Measurements from ENCODE around the gene RAI14.

RAI14 gene

DNA sequence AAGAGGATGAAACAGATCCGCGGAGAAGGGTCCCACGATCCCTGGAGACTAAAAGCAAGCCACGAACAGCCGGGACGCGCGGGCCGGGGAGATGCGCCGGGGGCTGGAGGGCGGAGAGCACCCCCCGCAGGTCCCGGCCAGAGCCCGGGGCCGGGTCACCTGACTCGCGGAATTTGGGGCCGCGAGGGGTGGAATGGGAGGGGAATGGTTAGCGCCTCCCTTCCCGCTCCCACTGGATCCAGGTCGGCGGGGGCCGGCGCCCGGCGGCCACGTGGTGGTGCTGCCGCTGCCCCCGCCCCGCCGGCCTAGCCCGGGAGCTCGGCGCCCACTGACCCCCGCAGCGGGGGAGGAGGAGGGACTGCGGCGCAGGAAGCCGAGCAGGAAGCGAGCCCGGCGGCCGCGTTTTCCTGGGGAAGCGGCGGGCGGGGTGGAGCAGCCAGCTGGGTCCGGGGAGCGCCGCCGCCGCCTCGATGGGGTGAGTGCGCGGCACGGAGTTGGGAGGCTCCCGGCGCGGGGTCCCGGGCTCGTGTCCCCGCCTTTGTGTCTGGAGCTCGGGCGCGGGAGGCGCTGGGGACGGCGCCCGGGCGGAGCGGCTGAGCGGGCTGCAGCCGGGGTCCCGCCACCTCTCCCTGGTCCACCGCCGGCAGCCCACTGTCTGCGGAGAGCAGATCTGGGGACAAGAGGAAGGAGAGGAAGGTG is at the start of gene RAI14:
Gene RAI14, plus strand, starts transcription at position 328 of the 699 bp plus-strand sequence. CDS start 30,592 bp downstream, outside the sequence.
- DNase-seq (ENCODE audit: insufficient read length, low spot score) = no peak
- FAIRE-seq = no peak

DNA sequence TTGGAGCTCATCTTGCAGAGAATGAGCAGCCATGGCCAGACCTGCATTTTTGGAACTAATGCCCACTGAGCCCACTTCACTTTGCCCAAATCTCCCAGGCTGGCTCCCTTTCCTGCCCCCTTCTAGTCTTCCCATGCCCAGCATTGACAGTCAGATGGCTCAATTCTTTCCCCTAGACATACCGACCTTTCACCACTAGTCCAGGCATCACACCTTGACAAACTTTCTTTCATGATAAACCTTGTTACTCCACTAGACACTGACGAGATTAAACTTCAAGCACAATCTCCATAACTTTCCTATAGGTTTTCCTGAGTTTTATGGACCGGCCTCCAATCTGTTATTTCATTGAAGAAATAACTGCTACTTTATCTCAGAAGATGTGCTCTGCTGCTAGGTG is 47.8 kb upstream of the RAI14 start:
- DNase-seq (ENCODE audit: insufficient read length, low spot score) (no peak), FAIRE-seq (no peak)

GRCh38 chr5:34608859-34609648 is 47.1 kb upstream of the RAI14 start:
- DNase-seq (ENCODE audit: insufficient read length, low spot score) (no peak), FAIRE-seq (no peak)

GRCh38 chr5:34609951-34610441 is 46.1 kb upstream of the RAI14 start:
- no peak for FAIRE-seq
- no peak for DNase-seq (ENCODE audit: insufficient read length, low spot score)

GRCh38 chr5:34610546-34610945 is 45.6 kb upstream of the RAI14 start:
- DNase-seq (ENCODE audit: insufficient read length, low spot score) = no peak
- FAIRE-seq = no peak

- no peak for FAIRE-seq
- no peak for DNase-seq (ENCODE audit: insufficient read length, low spot score)
Measured at GRCh38 chr5:34611464-34612415, 44.4 kb upstream of the RAI14 start.

DNA sequence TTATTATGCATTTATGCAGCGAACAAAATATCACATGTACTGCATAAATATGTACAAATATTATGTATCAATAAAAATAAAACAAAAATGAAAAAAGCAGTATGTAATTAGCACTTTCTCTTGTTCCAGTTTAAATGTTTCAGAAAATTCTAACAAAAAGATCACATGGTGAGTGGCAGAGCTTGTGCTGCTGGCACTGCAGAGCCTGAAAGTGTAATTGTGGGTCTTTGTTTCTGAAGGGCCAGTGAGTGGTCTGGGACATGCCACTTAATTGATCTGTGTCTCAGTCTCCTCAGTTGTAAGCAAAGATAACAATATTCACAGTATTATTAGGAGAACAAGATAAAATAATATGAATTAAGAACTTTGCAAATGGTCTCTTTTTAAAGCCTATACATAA is 39.5 kb upstream of the RAI14 start:
- no peak for FAIRE-seq

GRCh38 chr5:34618371-34619065 is 37.6 kb upstream of the RAI14 start:
- FAIRE-seq = no peak
- no peak for DNase-seq (ENCODE audit: insufficient read length, low spot score)

More for the DNA sequence above, 39.5 kb upstream of the RAI14 start:
- no peak for DNase-seq (ENCODE audit: insufficient read length, low spot score)

DNA sequence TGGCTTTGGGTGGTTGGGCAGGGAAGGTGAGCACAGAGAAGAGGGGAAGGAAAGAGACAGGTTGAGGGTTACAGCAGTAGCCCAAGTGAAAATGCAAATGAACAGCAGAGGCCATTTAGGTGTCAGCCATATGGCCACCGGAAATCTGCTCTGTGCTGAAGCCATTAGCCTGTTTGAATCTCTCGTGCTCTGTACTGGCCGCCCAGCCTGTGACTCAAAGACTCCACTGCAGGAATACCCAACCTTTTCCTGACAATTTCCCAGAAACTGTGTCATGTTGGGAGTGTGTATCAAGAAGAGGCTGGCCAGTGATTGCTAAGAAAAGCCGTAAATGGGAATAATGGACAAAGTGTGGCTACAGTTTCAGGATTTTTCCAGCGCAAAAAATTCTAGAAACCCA is 35.9 kb upstream of the RAI14 start:
- no peak for FAIRE-seq
- DNase-seq (ENCODE audit: insufficient read length, low spot score) = no peak

DNA sequence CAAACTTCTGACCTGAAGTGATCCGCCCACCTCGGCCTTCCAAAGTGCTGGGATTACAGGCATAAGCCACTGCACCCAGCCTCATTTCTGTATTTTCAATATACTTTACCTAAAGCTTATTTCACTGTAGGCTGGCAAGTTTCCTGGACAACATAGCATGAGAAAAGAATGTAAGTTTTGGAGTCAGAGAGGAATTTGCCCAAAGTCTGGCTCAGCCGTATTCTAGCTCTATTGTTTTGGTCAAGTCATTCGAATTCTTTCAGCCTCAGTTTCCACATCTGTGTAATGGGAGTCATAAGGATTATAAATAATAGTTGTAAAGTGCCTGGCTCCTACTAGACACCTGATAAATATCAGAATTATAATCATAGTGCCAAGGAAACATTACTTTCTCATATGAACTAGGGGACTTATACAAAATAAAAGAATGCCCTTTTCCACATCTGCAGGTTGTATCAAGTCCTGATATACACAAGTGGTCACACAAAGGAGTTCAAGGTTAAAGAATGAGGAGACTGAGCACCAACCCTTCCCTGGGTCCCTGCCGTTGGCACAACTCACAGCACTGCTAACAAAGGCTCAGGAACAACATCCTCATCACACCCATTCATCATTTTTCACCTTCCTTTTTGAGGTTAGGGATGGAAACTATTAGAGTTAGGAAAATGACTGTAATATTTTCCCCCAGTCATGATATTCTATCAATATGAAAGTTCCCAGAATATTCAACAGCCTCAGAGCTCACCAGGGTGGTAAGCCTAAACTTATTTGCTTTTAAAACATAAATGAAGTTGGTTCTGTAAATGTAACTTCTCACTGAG is 34.6 kb upstream of the RAI14 start:
- DNase-seq (ENCODE audit: insufficient read length, low spot score) (no peak), FAIRE-seq (no peak)

DNA sequence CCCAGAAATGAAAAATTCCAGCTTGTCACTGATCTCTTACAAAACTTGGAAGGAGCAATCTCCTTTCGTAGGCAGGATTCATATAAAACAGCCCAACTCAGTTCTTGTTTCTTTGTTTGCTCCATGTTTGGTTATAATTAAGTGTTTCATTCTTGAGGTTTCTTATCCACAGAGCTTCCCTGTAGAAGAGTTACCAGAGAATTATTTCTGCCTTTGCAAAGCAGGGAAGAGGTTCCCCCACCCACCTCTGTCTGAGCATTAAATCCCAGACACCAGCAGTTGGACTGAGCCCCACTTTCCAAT is 34.1 kb upstream of the RAI14 start:
- no peak for FAIRE-seq
- DNase-seq (ENCODE audit: insufficient read length, low spot score) = no peak

DNA sequence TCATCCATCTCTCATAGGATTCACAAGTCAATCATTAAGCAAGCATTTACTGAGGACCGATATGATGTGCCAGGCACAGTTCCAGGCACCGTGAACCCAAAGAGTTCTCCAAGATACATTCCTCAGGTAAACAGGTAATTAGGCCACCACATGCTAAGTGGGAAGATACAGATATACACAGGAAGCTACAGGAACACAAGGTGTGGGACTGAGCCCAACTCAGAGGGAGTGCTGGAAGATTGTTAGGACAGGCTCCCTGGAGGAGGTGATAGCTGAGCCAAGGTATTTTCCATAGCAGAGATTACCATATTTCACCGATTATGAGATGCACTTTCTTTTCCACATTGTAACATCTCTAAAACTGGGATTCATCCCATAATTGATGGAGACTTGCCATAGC is 31.4 kb upstream of the RAI14 start:
- DNase-seq (ENCODE audit: insufficient read length, low spot score) (no peak), FAIRE-seq (no peak)

DNA sequence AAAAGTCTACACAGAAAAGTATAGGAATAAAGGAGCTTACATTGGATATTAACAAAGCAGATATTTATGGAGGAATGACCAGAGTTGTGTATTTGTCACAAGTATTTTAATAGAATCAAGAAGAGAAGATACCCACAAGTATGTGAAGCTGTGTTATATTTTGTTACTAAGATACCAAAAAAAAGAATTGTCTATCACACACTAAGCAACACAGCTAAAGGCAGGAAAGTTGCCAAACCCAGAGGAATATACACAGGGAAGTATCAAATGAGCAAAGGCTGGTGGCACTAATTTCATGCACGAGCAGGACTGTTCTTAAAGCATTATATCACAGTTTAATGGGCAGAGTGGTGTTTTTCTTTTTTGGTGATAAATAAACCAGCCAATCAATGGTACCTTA is 30.9 kb upstream of the RAI14 start:
- FAIRE-seq (no peak), DNase-seq (ENCODE audit: insufficient read length, low spot score) (no peak)

DNA sequence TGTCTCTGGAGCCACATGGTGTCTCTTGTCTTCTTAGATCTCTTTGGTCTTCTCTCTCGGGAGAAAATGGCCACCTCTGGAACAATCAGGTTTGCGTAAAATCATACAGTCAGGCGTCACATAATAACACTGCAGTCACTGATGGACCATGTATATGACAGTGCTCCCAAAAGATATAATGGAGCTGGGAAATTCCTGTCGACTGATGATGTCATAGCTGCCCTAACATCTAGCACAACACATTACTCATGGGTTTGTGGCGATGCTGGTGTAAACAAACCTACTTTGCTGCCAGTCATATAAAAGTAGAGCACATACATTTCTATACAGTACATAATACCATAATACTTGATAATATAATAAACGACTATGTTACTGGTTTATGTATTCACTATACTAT is 30.1 kb upstream of the RAI14 start:
- DNase-seq (ENCODE audit: insufficient read length, low spot score) = no peak
- FAIRE-seq = no peak

DNA sequence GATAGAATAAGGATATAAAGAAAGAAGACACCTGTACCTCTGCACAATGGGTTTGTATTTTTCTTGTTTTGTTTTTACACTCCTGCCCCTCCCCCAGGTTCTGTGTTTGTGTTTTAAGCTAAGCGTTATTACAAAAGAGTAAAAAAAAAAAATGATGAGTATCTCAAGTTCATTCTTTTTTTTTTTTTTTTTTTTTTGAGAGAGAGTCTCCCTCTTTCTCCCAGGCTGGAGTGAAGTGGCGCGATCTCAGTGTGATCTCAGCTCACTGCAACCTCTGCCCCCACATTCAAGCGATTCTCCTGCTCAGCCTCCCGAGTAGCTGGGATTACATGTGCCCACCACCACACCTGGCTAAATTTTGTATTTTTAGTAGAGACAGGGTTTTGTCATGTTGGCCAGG is 29.4 kb upstream of the RAI14 start:
- DNase-seq (ENCODE audit: insufficient read length, low spot score) = no peak
- FAIRE-seq = no peak

DNA sequence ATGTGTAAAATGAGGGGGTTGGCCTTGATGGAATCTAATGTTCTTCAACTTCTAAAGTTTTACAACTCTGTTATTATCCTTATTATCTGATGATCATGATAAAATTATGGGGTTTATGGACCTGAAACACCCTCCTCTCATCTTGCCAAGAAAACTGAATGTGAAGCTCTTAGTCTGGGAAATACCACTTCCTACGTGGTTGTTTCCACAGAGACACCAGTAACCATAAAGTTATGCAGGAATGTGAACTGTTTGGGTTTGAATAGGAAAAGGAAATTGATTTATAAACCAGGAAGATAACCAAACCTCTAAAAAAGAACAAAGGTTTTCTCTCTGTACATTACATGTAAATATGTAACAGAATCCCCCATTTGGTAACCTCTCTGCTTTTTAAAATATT is 28.3 kb upstream of the RAI14 start:
- FAIRE-seq (no peak), DNase-seq (ENCODE audit: insufficient read length, low spot score) (no peak)

DNA sequence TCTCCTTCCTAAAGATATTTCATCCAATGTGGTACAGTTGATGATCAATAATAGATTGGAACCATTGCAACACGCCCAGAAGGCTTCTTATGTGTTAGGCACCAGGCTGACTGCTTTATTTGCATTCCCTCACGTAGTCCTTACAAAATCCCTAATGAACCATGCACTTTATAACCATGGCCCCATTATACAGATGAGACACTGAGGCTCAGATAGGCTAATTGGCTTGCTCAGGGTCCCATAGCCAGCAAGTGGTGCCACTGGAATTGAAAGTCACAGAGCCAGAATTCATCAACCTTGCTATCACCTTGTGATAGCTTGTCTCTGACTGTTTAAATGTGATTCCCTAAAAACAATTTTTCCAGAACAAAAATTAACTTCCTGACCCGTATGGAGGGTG is 27.8 kb upstream of the RAI14 start:
- FAIRE-seq = no peak
- DNase-seq (ENCODE audit: insufficient read length, low spot score) = no peak

DNA sequence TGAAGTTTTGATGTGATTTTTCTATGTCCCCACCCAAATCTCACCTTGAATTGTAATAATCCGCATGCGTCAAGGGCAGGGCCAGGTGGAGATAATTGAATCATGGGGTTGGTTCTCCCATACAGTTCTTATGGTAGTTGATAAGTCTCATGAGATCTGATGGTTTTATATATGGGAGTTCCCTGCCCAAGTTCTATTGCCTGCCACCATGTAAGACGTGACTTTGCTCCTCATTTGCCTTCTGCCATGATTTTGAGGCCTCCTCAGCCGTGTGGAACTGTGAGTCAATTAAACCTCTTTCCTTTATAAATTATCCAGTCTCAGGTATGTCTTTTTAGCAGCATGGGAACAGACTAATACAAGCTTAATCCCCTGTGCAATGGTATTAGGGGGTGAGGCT is 25.5 kb upstream of the RAI14 start:
- no peak for FAIRE-seq
- no peak for DNase-seq (ENCODE audit: insufficient read length, low spot score)

DNA sequence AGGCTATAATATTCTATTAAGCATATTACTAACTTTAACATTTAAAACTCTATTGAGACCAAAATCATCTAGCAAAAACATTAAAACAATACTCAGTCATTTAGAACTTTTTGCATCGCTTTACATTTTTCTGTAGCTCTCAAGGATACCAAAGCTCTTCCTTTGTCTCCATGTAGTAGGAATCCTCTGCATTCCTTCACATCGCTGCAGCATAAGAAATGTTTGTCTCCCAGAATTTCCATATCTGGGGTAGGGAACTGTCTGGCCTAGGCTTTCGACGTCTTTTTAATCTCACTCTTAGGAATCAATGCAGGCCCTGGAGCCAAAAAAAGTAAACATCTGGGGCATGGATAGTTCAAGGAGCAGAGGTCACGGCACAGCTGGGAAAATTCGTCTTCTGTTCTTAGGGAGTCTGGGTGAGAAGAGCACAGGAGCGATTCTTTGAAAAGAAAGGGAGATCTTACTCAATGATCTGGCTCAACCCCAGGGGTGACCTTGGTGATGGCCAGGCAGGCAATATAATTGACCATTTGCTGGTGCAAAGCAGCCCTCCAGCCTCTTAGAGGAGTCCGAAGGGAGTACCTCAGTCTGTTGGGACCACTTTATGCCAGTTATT is 23.2 kb upstream of the RAI14 start:
- no peak for FAIRE-seq
- no peak for DNase-seq (ENCODE audit: insufficient read length, low spot score)
